ENCODE data around the gene TCEANC2. TPM values are rescaled to one million over a fixed set of nuclear protein-coding genes. Genes with fewer than 3 reads are reported as not detected.

Gene TCEANC2
- polyA plus RNA-seq, 1 donor from 2014 or later, result 4.4 TPM

- no peaks in the 10 kb centered on the region for H3K36me3 ChIP-seq (ENCODE audit: insufficient read depth, low read length)
- H2AFZ ChIP-seq (ENCODE audit: low read depth, low read length), result no peak overlapping the region
- H3K27me3 ChIP-seq (ENCODE audit: insufficient read depth, low read depth, low read length), result no peaks in the 10 kb centered on the region
- no peak overlapping the region for H3K4me2 ChIP-seq (ENCODE audit: low read length)
- no peak for TF ChIP-seq CTCF (IDR thresholded peaks at IDR 0.05; ENCODE audit: poor library complexity, severe bottlenecking)
- TF ChIP-seq EP300 (conservative IDR thresholded peaks at IDR 0.05; ENCODE audit: poor library complexity, severe bottlenecking), result no peak
- TF ChIP-seq TAF1 (IDR thresholded peaks at IDR 0.05; ENCODE audit: low read depth), result no peak
- H3K9ac ChIP-seq (ENCODE audit: low read length), result no peak overlapping the region
- H3K4me3 ChIP-seq (ENCODE audit: low read length), result no peak overlapping the region
- no peaks in the 10 kb centered on the region for H3K79me2 ChIP-seq (replicated peaks; ENCODE audit: insufficient read depth, low read length)
- no peaks in the 10 kb centered on the region for H3F3A ChIP-seq (ENCODE audit: insufficient read depth, low read length, poor library complexity, severe bottlenecking)
- no peaks in the 10 kb centered on the region for H3K9me3 ChIP-seq (ENCODE audit: low read length)
- no peaks in the 10 kb centered on the region for H3K9me2 ChIP-seq (ENCODE audit: insufficient read depth, low read length)
- no peak overlapping the region for H3K27ac ChIP-seq (ENCODE audit: low read length)
- no peaks in the 10 kb centered on the region for H4K20me1 ChIP-seq (ENCODE audit: insufficient read depth)
Observed at GRCh38 chr1:54111624-54112023, 58.2 kb downstream of the TCEANC2 start.

DNA sequence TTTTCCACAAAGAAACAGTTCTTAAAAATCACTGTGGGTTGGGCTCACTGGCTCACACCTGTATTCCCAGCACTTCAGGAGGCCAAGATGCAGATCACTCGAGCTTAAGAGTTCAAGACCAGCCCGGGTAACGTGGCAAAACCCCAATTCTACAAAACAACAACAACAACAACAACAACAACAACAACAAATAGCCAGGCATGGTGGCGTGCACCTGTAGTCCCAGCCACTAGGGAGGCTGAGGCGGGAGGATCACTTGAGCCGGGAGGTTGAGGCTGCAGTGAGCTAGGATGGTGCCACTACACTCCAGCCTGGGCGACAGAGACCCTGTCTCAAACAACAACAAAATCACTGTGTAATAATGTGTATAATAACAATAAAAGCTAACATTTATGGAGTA, 58.6 kb downstream of the TCEANC2 start:
- no peaks in the 10 kb centered on the region for H4K20me1 ChIP-seq (ENCODE audit: insufficient read depth)
- no peaks in the 10 kb centered on the region for H3F3A ChIP-seq (ENCODE audit: insufficient read depth, low read length, poor library complexity, severe bottlenecking)
- H3K79me2 ChIP-seq (replicated peaks; ENCODE audit: insufficient read depth, low read length), result no peaks in the 10 kb centered on the region
- no peak overlapping the region for H2AFZ ChIP-seq (ENCODE audit: low read depth, low read length)
- H3K9me3 ChIP-seq (ENCODE audit: low read length), result no peaks in the 10 kb centered on the region
- H3K27me3 ChIP-seq (ENCODE audit: insufficient read depth, low read depth, low read length), result no peaks in the 10 kb centered on the region
- no peak overlapping the region for H3K4me3 ChIP-seq (ENCODE audit: low read length)
- no peak for TF ChIP-seq POLR2AphosphoS5 (IDR thresholded peaks at IDR 0.05)
- TF ChIP-seq RAD21 (conservative IDR thresholded peaks at IDR 0.05), result no peak
- TF ChIP-seq EP300 (conservative IDR thresholded peaks at IDR 0.05; ENCODE audit: poor library complexity, severe bottlenecking), result no peak
- no peak for TF ChIP-seq CTCF (IDR thresholded peaks at IDR 0.05; ENCODE audit: poor library complexity, severe bottlenecking)
- no peak for TF ChIP-seq REST (IDR thresholded peaks at IDR 0.05; ENCODE audit: borderline replicate concordance)
- no peak for TF ChIP-seq SMC3 (conservative IDR thresholded peaks at IDR 0.05; ENCODE audit: poor library complexity)
- TF ChIP-seq TAF1 (IDR thresholded peaks at IDR 0.05; ENCODE audit: low read depth), result no peak
- no peak for TF ChIP-seq MXI1 (conservative IDR thresholded peaks at IDR 0.05; ENCODE audit: poor library complexity, severe bottlenecking)
- TF ChIP-seq EZH2 (IDR thresholded peaks at IDR 0.05; ENCODE audit: borderline replicate concordance, insufficient read depth, low read length, poor library complexity, severe bottlenecking), result no peak
- no peaks in the 10 kb centered on the region for H3K36me3 ChIP-seq (ENCODE audit: insufficient read depth, low read length)
- H3K9me2 ChIP-seq (ENCODE audit: insufficient read depth, low read length), result no peaks in the 10 kb centered on the region
- no peak overlapping the region for H3K27ac ChIP-seq (ENCODE audit: low read length)
- no peak overlapping the region for H3K4me2 ChIP-seq (ENCODE audit: low read length)
- no peak overlapping the region for H3K9ac ChIP-seq (ENCODE audit: low read length)
